GM18508 (cell line): ENCODE data around the gene GAK.
"Not testable (repeated sequence)": the region's sequence is repeated elsewhere in the genome, so short reads cannot be mapped to it uniquely, and the experiment has no call there.

ENCODE experiments used
- ATAC-seq: cut with Tn5 transposase; IDR thresholded peaks from one replicate; pipeline ENCODE4 v1.9.1; 2021; ENCODE audit warnings: moderate number of reproducible peaks; ENCODE audit not compliant: insufficient read depth, unreplicated experiment

GAK gene

GRCh38 chr4:954211-955020, 22.3 kb upstream of the GAK start:
- no peak for ATAC-seq

GRCh38 chr4:953574-953915, 21.4 kb upstream of the GAK start:
- no peak for ATAC-seq

GRCh38 chr4:952881-953573, 20.9 kb upstream of the GAK start:
- no peak for ATAC-seq

GRCh38 chr4:951594-952468, 19.7 kb upstream of the GAK start:
- no peak for ATAC-seq

- ATAC-seq = no peak
These were observed 19.1 kb upstream of the GAK start for GRCh38 chr4:951186-951585.

GRCh38 chr4:950136-951020, 18.3 kb upstream of the GAK start:
- no peak for ATAC-seq

GRCh38 chr4:949656-950055, 17.5 kb upstream of the GAK start:
- no peak for ATAC-seq

- no peak for ATAC-seq
These were observed 16.8 kb upstream of the GAK start for GRCh38 chr4:948936-949300.

GRCh38 chr4:948101-948935, 16.2 kb upstream of the GAK start:
- ATAC-seq = no peak

- no peak for ATAC-seq
These were observed 15.4 kb upstream of the GAK start for GRCh38 chr4:947491-947971.

GRCh38 chr4:946517-947471, 14.7 kb upstream of the GAK start:
- ATAC-seq = no peak

GRCh38 chr4:946103-946450, 14.0 kb upstream of the GAK start:
- ATAC-seq = no peak

GRCh38 chr4:945274-946102, 13.4 kb upstream of the GAK start:
- no peak for ATAC-seq

GRCh38 chr4:939508-939907, 7.4 kb upstream of the GAK start:
- ATAC-seq = not testable (repeated sequence)

GRCh38 chr4:932713-933070, 576 bp upstream of the GAK start:
- ATAC-seq = no peak

GRCh38 chr4:931194-931959, 739 bp downstream of the GAK start:
- no peak for ATAC-seq

- ATAC-seq = no peak
These were observed 1.3 kb downstream of the GAK start for GRCh38 chr4:930827-931193.
